Measurements from ENCODE around the gene SIGLEC10. TPM values are rescaled to one million over a fixed set of nuclear protein-coding genes. Genes with fewer than 3 reads are reported as not detected.

SIGLEC10 gene
- total and polyA plus RNA-seq, 9 of the 15 experiments (the other 6 are each of a cell fraction or from before 2014, with no cell fraction given), result 0.10 to 1.8 (median 0.82) TPM

DNA sequence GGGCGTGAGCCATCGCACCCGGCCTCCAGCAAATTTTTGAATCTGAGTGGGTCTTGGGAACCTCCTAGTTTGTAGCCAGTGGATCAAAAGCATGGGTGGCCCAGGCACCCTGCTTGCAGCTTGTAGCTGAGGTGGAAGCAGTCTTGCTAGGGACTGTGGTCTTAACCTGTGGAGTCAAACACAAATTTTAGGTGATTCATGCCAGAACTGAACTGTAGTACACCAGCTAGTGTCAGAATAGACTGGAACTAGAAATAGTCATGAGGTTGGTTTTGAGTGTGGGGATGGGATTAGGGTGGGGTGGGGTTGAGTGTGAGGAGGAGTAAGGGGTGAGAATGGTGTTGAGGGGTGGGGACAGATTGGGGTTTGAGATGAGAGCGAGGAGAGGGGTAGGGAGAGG is 35.4 kb downstream of the SIGLEC10 start:
- no peaks in the 10 kb centered on the region for H3K79me2 ChIP-seq (ENCODE audit: control insufficient read depth, insufficient read depth, low read length)
- ATAC-seq (no peak), FAIRE-seq (no peak), DNase-seq (ENCODE audit: extremely low read depth in 1 of 4, low spot score in 3 of 4) (no peak)
- H3K4me2 ChIP-seq (ENCODE audit: insufficient read depth, low read length), result no peak overlapping the region
- H3K4me1 ChIP-seq (replicated peaks in 1 of 2; ENCODE audit: control insufficient read depth in 2 of 2, insufficient read depth in 2 of 2, low read length in 2 of 2), result peaks cover 15 to 16% of the 10 kb centered on the region in 2 experiments; a peak in 4 of 5 replicates
- H3K4me3 ChIP-seq, result no peak overlapping the region
- H3K27me3 ChIP-seq (ENCODE audit: control insufficient read depth in 2 of 2, insufficient read depth in 2 of 2, low read length in 2 of 2), result no peaks in the 10 kb centered on the region
- H4K20me1 ChIP-seq (replicated peaks; ENCODE audit: control insufficient read depth, insufficient read depth, low read length), result no peaks in the 10 kb centered on the region
- H3K9me1 ChIP-seq (ENCODE audit: control insufficient read depth, insufficient read depth, low read length), result no peaks in the 10 kb centered on the region
- H3K27ac ChIP-seq (ENCODE audit: extremely low read depth, low read depth, low read length), result no peak overlapping the region
- no peaks in the 10 kb centered on the region for H3K36me3 ChIP-seq (ENCODE audit: control insufficient read depth, insufficient read depth, low read length)
- BruUV-seq (replicated peaks), result no TSS peak
- WGBS (ENCODE audit: insufficient coverage, low coverage, missing lambda C conversion rate), result 100% methylated on average over 3 of the region's 4 CpGs
- POLR2A ChIA-PET, result interaction anchor here (0.6 to 1.6 kb wide), 3 partner anchors 8 to 1509 kb away, joined by 3 to 5 read pairs (median 3); partner anchors contain the start of gene C19orf84
- no peak overlapping the region for H2AFZ ChIP-seq (ENCODE audit: low read depth, low read length)
- H3K9me3 ChIP-seq (replicated peaks; ENCODE audit: control insufficient read depth, insufficient read depth, low read depth, low read length), result 0 out of 2 replicates have a peak, but pooled peaks cover 4% of the 10 kb centered on the region
- in situ Hi-C loops (cut with MboI), result no loop called here
- CTCF ChIA-PET (ENCODE audit: low intra/inter-chr PET ratio), result no interaction called here
- intact Hi-C loops (cut with micrococcal nuclease), result no loop called here
- H3K9ac ChIP-seq (ENCODE audit: insufficient read depth in 1 of 2, low read depth in 2 of 2, low read length in 2 of 2), result no peak overlapping the region
- TF ChIP-seq, protein P1, sequence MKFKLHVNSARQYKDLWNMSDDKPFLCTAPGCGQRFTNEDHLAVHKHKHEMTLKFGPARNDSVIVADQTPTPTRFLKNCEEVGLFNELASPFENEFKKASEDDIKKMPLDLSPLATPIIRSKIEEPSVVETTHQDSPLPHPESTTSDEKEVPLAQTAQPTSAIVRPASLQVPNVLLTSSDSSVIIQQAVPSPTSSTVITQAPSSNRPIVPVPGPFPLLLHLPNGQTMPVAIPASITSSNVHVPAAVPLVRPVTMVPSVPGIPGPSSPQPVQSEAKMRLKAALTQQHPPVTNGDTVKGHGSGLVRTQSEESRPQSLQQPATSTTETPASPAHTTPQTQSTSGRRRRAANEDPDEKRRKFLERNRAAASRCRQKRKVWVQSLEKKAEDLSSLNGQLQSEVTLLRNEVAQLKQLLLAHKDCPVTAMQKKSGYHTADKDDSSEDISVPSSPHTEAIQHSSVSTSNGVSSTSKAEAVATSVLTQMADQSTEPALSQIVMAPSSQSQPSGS (CRISPR knock-in tag; IDR thresholded peaks at IDR 0.05), result no peak
- TF ChIP-seq THRAP3 (IDR thresholded peaks at IDR 0.05; ENCODE audit: borderline replicate concordance) (no peak), MYNN (IDR thresholded peaks at IDR 0.05) (no peak), MYNN (CRISPR knock-in tag; IDR thresholded peaks at IDR 0.05) (no peak), ZKSCAN1 (IDR thresholded peaks at IDR 0.05; ENCODE audit: low read depth, low read length) (no peak), FOXM1 (IDR thresholded peaks at IDR 0.05; ENCODE audit: low read depth) (no peak), FOXM1 (CRISPR knock-in tag; IDR thresholded peaks at IDR 0.05; ENCODE audit: low read depth) (no peak), ZNF778 (CRISPR knock-in tag; IDR thresholded peaks at IDR 0.05) (no peak), ASH1L (IDR thresholded peaks at IDR 0.05; ENCODE audit: borderline replicate concordance, low read depth, partially characterized antibody) (no peak), PHTF2 (CRISPR knock-in tag; IDR thresholded peaks at IDR 0.05) (no peak), RBM22 (IDR thresholded peaks at IDR 0.05; ENCODE audit: low read depth, low read length, poor library complexity, severe bottlenecking) (no peak), CHD4 (IDR thresholded peaks at IDR 0.05; ENCODE audit: insufficient read depth, insufficient replicate concordance, low read depth, low read length, poor library complexity, severe bottlenecking) (no peak), ZNF217 (CRISPR knock-in tag; IDR thresholded peaks at IDR 0.05) (no peak), PTBP1 (IDR thresholded peaks at IDR 0.05; ENCODE audit: low read depth, low read length) (no peak), CBFA2T3 (IDR thresholded peaks at IDR 0.05) (no peak), TSC22D4 (tag; IDR thresholded peaks at IDR 0.05) (no peak)
- TF ChIP-seq, protein P2, sequence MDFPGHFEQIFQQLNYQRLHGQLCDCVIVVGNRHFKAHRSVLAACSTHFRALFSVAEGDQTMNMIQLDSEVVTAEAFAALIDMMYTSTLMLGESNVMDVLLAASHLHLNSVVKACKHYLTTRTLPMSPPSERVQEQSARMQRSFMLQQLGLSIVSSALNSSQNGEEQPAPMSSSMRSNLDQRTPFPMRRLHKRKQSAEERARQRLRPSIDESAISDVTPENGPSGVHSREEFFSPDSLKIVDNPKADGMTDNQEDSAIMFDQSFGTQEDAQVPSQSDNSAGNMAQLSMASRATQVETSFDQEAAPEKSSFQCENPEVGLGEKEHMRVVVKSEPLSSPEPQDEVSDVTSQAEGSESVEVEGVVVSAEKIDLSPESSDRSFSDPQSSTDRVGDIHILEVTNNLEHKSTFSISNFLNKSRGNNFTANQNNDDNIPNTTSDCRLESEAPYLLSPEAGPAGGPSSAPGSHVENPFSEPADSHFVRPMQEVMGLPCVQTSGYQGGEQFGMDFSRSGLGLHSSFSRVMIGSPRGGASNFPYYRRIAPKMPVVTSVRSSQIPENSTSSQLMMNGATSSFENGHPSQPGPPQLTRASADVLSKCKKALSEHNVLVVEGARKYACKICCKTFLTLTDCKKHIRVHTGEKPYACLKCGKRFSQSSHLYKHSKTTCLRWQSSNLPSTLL (IDR thresholded peaks at IDR 0.05), result no peak
- TF ChIP-seq, protein P3, sequence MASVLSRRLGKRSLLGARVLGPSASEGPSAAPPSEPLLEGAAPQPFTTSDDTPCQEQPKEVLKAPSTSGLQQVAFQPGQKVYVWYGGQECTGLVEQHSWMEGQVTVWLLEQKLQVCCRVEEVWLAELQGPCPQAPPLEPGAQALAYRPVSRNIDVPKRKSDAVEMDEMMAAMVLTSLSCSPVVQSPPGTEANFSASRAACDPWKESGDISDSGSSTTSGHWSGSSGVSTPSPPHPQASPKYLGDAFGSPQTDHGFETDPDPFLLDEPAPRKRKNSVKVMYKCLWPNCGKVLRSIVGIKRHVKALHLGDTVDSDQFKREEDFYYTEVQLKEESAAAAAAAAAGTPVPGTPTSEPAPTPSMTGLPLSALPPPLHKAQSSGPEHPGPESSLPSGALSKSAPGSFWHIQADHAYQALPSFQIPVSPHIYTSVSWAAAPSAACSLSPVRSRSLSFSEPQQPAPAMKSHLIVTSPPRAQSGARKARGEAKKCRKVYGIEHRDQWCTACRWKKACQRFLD (CRISPR knock-in tag; IDR thresholded peaks at IDR 0.05), result no peak
- TF ChIP-seq, protein P4, sequence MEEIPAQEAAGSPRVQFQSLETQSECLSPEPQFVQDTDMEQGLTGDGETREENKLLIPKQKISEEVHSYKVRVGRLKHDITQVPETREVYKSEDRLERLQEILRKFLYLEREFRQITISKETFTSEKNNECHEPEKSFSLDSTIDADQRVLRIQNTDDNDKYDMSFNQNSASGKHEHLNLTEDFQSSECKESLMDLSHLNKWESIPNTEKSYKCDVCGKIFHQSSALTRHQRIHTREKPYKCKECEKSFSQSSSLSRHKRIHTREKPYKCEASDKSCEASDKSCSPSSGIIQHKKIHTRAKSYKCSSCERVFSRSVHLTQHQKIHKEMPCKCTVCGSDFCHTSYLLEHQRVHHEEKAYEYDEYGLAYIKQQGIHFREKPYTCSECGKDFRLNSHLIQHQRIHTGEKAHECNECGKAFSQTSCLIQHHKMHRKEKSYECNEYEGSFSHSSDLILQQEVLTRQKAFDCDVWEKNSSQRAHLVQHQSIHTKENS (CRISPR knock-in tag; IDR thresholded peaks at IDR 0.05), result no peak

Measured in K562 (cell line).